Esophagus (tissue), 2 donors: Measurements from ENCODE around the gene CYB561A3. TPM values are rescaled to one million over a fixed set of nuclear protein-coding genes. Genes with fewer than 3 reads are reported as not detected.

Experiments used
- H3K27ac ChIP-seq, 2 donors: one replicate each; pipeline ENCODE4 v1.5.1; 2013; ENCODE audit warnings: low read depth in 2 of 2, mild to moderate bottlenecking in 2 of 2, inconsistent platforms in 1 of 2, low read length in 1 of 2, moderate library complexity in 1 of 2
- H3K27me3 ChIP-seq, 2 donors: one replicate each; pipeline ENCODE4 v1.6.1; 2013; ENCODE audit warnings: low read length in 2 of 2, control low read depth in 1 of 2, mild to moderate bottlenecking in 1 of 2; ENCODE audit not compliant: insufficient read depth in 2 of 2, control insufficient read depth in 1 of 2
- H3K36me3 ChIP-seq, 2 donors: one replicate each; pipeline ENCODE4 v1.6.1; 2013; ENCODE audit warnings: low read length in 1 of 2; ENCODE audit not compliant: control insufficient read depth in 2 of 2, insufficient read depth in 2 of 2
- H3K4me1 ChIP-seq, 2 donors: one replicate each; pipeline ENCODE4 v1.6.1; 2013; ENCODE audit warnings: low read length in 1 of 2; ENCODE audit not compliant: control insufficient read depth in 2 of 2, insufficient read depth in 2 of 2
- H3K4me3 ChIP-seq, 2 donors: one replicate each; pipeline ENCODE4 v1.5.1; 2013; ENCODE audit warnings: low read length in 2 of 2, mild to moderate bottlenecking in 2 of 2, low read depth in 1 of 2, moderate library complexity in 1 of 2
- H3K9me3 ChIP-seq, 2 donors: one replicate each; pipeline ENCODE4 v1.6.1; 2013; ENCODE audit warnings: mild to moderate bottlenecking in 2 of 2, low read depth in 1 of 2, low read length in 1 of 2, moderate library complexity in 1 of 2; ENCODE audit not compliant: control insufficient read depth in 2 of 2, insufficient read depth in 1 of 2
- WGBS, 2 donors: extraction: QIAGEN DNeasy Blood & Tissue Kit; methylation state at CpG; one replicate each; pipeline ENCODE4 v1.1.7; 2013; 5-methylcytosine and 5-hydroxymethylcytosine counted together
- polyA plus RNA-seq, 2 donors: library from polyadenylated mRNA; stranded (reverse); fragments of 200-250 nt; gene quantifications; one replicate each; pipeline ENCODE4 v1.2.3, GENCODE V29; 2013
- donor health status: healthy with polysubstance abuse.
- donor health status: Bipolar disorder and iron deficiency.

The CYB561A3 gene
- polyA plus RNA-seq, 2 donors, result 11.4 to 20.4 TPM

DNA sequence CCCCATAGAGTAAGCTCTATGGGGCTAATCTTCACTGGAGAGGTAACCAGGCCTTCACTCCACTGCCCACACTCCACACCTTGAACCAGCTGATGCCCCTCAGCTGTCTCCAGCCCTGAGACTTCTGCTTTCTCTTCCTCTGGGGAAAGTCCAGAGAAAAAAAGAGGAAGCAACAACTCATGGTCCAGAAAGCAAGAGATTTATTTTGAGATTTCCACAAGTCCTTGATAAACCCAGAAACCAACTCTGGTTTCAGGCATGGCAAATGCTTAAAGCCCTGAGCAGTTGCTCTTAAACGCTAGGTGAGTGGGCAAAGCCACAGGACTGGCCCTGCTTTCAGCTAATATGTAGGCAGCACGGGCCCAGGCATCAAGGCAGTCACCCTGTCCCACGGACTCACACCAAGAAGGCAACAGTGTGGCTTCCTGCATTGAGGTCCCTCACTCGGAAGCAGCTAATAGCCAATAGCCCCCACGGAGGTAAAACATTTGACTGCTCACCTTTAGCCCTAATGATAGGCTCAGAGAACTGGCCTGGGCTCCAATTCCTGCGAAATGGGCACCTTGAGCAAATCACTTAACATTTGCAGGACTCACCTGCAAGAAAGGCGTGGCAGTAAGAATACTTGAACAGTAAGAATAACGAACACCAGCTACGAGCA, 4.3 kb downstream of the CYB561A3 start:
- WGBS, 2 donors, result 80 to 85% methylated on average over 9 of the region's 9 CpGs

DNA sequence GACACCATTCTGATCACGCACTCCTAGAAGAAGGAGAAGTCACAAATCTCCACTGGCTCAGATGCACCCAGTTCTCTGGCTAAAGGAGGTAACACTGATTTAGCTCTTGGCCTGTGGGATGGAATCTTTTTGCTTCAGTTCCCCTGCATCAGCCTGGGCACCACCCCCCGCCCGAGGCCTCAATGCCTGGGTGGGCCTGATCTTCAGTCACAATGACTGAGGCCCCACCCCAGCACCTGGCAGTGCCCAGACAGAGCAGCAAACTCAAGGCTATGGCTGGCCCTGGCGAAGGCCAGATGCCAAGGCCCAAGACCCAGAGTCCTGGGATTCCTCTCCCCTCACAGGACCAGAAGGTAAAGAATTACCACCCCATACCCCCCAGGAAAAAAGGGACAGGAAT, 5.0 kb downstream of the CYB561A3 start:
- no peak overlapping the region for H3K27ac ChIP-seq
- 56 to 68% methylated on average over 4 of the region's 4 CpGs for WGBS, 2 donors

More for the DNA sequence above, 4.3 kb downstream of the CYB561A3 start:
- Histone ChIP-seq H3K36me3 (peaks cover 4 to 9% of the 10 kb centered on the region in 2 donors), H3K27ac (no peak overlapping the region), H3K27me3 (no peaks in the 10 kb centered on the region), H3K4me1 (peaks cover 0 to 7% of the 10 kb centered on the region in 2 donors), H3K9me3 (no peaks in the 10 kb centered on the region), H3K4me3 (no peak overlapping the region)

DNA sequence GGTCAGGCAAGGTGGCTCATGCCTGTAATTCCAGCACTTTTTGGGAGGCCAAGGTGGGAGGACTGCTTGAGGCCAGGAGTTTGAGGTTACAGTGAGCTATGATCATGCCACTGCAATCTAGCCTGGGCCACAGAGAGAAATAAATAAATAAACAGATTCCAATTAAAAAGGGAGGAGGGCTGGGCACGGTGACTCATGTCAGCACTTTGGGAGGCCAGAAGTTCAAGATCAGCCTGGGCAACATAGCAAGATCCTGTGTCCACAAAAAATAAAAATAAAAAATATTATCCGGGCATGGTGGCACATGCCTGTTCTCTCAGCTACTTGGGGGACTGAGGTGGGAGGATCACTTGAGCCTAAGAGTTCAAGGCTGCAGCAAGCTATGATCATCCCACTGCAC, 7.5 kb downstream of the CYB561A3 start:
- no peaks in the 10 kb centered on the region for H3K27me3 ChIP-seq
- no peak overlapping the region for H3K4me3 ChIP-seq
- peaks cover 0 to 7% of the 10 kb centered on the region in 2 donors for H3K4me1 ChIP-seq
- 87 to 91% methylated on average over 2 of the region's 2 CpGs for WGBS, 2 donors
- H3K36me3 ChIP-seq, result peaks cover 12 to 28% of the 10 kb centered on the region in 2 donors
- no peaks in the 10 kb centered on the region for H3K9me3 ChIP-seq
- no peak overlapping the region for H3K27ac ChIP-seq

More for the DNA sequence above, 5.0 kb downstream of the CYB561A3 start:
- H3K9me3 ChIP-seq, result no peaks in the 10 kb centered on the region
- no peak overlapping the region for H3K4me3 ChIP-seq
- H3K36me3 ChIP-seq, result peaks cover 4 to 12% of the 10 kb centered on the region in 2 donors
- H3K27me3 ChIP-seq, result no peaks in the 10 kb centered on the region
- peaks cover 0 to 7% of the 10 kb centered on the region in 2 donors for H3K4me1 ChIP-seq

DNA sequence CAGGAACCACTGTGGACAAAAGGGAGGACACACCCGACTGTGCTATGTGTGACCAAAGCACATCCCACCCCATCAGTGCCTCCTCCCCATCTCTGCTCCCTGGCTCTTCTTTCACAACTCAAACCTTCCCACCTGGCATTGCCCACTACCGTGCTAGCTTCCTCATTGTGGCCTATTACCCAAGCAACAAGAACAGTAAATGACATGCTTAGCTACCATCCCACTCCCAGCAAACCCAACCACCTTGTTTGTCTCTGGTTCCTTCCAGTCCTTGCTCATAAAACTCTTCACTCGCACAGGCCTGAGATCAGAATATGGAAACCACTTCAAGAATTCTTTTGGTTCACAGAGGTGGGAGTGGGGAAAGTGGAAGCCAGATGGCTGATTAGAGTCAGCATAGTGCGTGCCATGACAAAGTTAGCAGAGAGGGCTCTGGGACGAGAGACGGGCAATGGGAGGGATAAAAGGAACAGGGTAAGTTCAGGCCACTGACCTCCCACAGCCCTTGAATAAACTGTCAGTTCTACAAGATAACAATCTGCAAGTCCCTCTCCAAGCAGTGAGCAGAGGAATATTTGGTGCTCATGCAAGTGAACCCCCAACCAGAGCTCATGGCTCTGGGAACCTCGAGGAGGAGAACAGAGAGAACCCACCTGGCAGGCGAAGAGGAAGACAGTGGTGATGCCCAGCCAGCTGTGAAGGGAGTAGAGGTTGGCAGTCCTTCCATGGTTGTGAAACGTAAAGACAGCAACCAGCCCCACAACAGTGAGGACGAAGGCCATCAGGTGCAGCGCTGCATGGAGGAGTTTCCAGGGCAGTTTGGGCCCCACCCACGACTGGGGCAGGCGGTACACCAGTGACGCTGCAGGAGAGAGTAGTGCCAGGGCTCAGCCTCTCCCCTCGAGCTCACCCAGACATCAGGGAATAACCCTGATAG, 8.3 kb downstream of the CYB561A3 start:
- Histone ChIP-seq H3K36me3 (peaks cover 13 to 33% of the 10 kb centered on the region in 2 donors), H3K4me3 (no peak overlapping the region), H3K27ac (no peak overlapping the region), H3K4me1 (peaks cover 0 to 7% of the 10 kb centered on the region in 2 donors), H3K27me3 (no peaks in the 10 kb centered on the region), H3K9me3 (no peaks in the 10 kb centered on the region)
- WGBS, 2 donors, result 77 to 81% methylated on average over 14 to 15 of the region's 15 CpGs

DNA sequence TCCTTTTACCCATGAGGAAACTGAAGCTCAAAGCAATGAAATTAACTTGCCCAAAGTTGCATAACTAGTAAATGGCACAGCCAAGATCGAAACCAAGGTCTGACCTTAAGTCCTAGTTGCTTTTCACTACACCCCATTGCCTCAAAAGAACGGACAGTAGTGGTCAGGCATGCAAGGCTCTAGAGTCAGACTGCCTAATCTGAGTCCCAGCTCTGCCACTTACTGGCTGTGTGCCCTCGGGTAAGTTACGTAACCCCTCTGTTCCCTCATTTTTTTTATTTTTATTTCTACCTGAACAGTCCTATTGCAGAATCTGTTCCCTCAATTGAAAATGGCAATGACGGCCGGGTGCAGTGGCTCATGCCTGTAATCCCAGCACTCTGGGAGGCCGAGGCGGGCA, 9.6 kb downstream of the CYB561A3 start:
- no peaks in the 10 kb centered on the region for H3K27me3 ChIP-seq
- no peaks in the 10 kb centered on the region for H3K9me3 ChIP-seq
- peaks cover 13 to 33% of the 10 kb centered on the region in 2 donors for H3K36me3 ChIP-seq
- H3K4me1 ChIP-seq, result peaks cover 0 to 7% of the 10 kb centered on the region in 2 donors
- H3K4me3 ChIP-seq, result no peak overlapping the region
- 83 to 84% methylated on average over 8 of the region's 8 CpGs for WGBS, 2 donors
- no peak overlapping the region for H3K27ac ChIP-seq

DNA sequence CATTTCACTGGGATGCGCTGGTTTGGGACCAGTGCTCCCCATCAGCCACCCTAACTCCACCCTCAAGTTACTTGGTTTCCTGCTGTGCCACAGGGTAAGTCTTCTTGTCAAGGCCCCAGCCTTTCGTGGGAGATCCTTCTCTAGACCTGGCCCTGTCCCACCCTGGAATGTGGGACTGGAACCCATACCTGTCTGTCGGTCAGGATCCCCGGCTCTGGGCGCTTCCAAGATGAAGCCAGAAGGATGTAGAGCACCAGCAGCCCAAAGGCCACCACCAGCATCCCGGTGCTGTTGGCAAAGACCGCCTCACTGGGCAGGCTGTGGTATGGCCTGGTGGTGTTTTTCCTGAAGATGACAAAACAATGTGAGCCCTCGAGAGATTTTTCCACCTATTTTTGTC, 10.9 kb downstream of the CYB561A3 start:
- Histone ChIP-seq H3K4me1 (peaks cover 7 to 8% of the 10 kb centered on the region in 2 donors), H3K4me3 (no peak overlapping the region), H3K27ac (no peak overlapping the region), H3K27me3 (no peaks in the 10 kb centered on the region), H3K9me3 (no peaks in the 10 kb centered on the region), H3K36me3 (peaks cover 13 to 31% of the 10 kb centered on the region in 2 donors)
- WGBS, 2 donors, result 92 to 97% methylated on average over 8 of the region's 8 CpGs

DNA sequence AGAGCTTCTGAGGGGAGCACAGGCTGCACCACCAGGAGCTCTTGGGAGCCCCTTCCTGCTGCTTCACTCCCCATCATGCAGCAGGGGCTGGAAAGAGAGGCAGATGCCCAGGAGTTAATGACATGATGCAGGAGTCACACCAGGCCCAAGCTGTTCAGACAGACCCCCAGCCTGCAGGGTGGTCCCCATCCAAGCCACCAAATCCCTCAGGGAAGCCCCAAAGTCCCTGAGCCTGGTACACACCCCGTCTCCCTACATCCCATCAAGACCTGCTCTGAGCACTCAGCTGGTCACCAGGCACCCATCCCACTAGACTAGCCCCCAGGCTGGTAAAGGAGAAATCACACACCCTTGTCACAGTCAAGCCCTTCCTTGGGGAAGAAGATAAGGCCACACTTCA, 11.3 kb downstream of the CYB561A3 start:
- no peak overlapping the region for H3K27ac ChIP-seq
- peaks cover 8 to 13% of the 10 kb centered on the region in 2 donors for H3K4me1 ChIP-seq
- no peak overlapping the region for H3K4me3 ChIP-seq
- peaks cover 13 to 31% of the 10 kb centered on the region in 2 donors for H3K36me3 ChIP-seq
- no peaks in the 10 kb centered on the region for H3K9me3 ChIP-seq
- H3K27me3 ChIP-seq, result no peaks in the 10 kb centered on the region
- 81 to 82% methylated on average over 1 of the region's 1 CpG for WGBS, 2 donors

DNA sequence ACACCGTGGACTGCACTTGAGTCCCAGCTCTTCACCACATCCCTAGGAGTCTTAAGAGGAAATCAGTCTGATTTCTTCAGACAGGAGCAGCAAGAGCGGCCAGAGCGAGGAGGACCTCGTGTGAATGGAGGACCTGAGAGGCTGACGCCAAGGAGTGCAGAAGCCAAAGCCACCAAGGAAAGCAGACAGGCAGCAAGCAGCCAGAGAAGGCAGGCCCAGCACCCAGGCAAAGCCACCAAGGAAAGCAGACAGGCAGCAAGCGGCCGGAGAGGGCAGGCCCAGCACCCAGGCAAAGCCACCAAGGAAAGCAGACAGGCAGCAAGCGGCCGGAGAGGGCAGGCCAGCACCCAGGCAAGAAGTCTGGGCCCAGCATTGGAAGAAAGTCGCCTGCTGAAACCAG, 11.8 kb downstream of the CYB561A3 start:
- H3K27ac ChIP-seq, result no peak overlapping the region
- 92 to 93% methylated on average over 10 of the region's 10 CpGs for WGBS, 2 donors
- H3K4me3 ChIP-seq, result no peak overlapping the region
- H3K27me3 ChIP-seq, result no peaks in the 10 kb centered on the region
- peaks cover 8 to 17% of the 10 kb centered on the region in 2 donors for H3K4me1 ChIP-seq
- peaks cover 13 to 31% of the 10 kb centered on the region in 2 donors for H3K36me3 ChIP-seq
- no peaks in the 10 kb centered on the region for H3K9me3 ChIP-seq

DNA sequence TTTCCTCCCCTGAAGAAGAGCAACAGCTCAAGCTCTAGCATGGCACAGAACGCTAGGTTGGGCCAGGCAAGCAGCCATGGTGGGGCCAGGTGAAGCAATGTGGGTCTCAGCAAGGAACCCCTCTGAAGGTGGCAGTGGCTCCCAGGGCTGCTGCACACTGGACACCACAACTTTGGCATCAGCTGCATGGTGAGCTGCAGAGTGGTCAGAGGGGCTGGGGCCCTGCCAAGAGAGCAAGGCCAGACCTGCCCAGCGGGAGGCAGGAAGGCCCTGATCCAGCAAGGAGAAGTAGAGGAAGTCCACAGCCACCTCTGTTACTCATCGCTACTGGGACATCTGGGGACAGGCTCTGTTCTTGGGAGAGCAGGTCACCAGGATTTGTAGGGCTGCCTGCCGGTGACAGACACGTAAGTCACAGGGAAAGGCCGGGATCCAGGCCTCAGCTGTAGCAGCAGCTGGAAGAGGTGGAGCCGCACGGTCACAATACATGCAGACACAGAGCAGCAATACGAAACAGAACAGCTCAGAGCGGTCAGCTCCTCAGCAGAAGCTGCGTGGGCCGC, 12.4 kb downstream of the CYB561A3 start:
- peaks cover 13 to 31% of the 10 kb centered on the region in 2 donors for H3K36me3 ChIP-seq
- no peaks in the 10 kb centered on the region for H3K9me3 ChIP-seq
- H3K27me3 ChIP-seq, result no peaks in the 10 kb centered on the region
- H3K4me1 ChIP-seq, result peaks cover 8 to 18% of the 10 kb centered on the region in 2 donors
- no peak overlapping the region for H3K4me3 ChIP-seq
- WGBS, 2 donors, result 82 to 84% methylated on average over 12 of the region's 12 CpGs
- no peak overlapping the region for H3K27ac ChIP-seq
